D721Med (cell line): Measurements from ENCODE around the gene SZT2.

Experiments used
- DNase-seq: peaks from one replicate; pipeline ENCODE4 v3.0.0; 2011; ENCODE audit warnings: low spot score; ENCODE audit not compliant: insufficient read length
- FAIRE-seq: peaks from 2 replicates; lab custom pipeline; 2011; peaks lifted over from hg19 to GRCh38; lab: Jason Lieb, UNC
- CTCF ChIP-seq: IDR thresholded peaks from 2 replicates; pipeline ENCODE4 v1.5.1; 2012; ENCODE audit warnings: mild to moderate bottlenecking, control low read depth; ENCODE audit not compliant: insufficient read depth; ENCODE audit errors: missing control alignments

SZT2 gene

GRCh38 chr1:43422995-43423671, 33.4 kb downstream of the SZT2 start:
- DNase-seq: no peak
- FAIRE-seq: no peak
- TF ChIP-seq CTCF: no peak

- TF ChIP-seq CTCF: no peak
- no peak for DNase-seq
Measured at GRCh38 chr1:43423672-43424550, 34.2 kb downstream of the SZT2 start.

GRCh38 chr1:43425045-43425444, 35.3 kb downstream of the SZT2 start:
- TF ChIP-seq CTCF: no peak
- FAIRE-seq: no peak
- DNase-seq: no peak

More at GRCh38 chr1:43423672-43424550, 34.2 kb downstream of the SZT2 start:
- FAIRE-seq: no peak

GRCh38 chr1:43426221-43426620, 36.5 kb downstream of the SZT2 start:
- FAIRE-seq: no peak
- no peak for TF ChIP-seq CTCF
- no peak for DNase-seq

- no peak for FAIRE-seq
- no peak for DNase-seq
- TF ChIP-seq CTCF: no peak
Measured at GRCh38 chr1:43427524-43427923, 37.8 kb downstream of the SZT2 start.

GRCh38 chr1:43427941-43428340, 38.2 kb downstream of the SZT2 start:
- FAIRE-seq (no peak), DNase-seq (no peak)
- TF ChIP-seq CTCF: no peak

- DNase-seq: no peak
- no peak for FAIRE-seq
Measured at GRCh38 chr1:43430831-43431230, 41.1 kb downstream of the SZT2 start.

More at GRCh38 chr1:43430831-43431230, 41.1 kb downstream of the SZT2 start:
- TF ChIP-seq CTCF: no peak
